Tibial nerve (tissue), 4 donors: Measurements from ENCODE around the gene JTB. TPM values are rescaled to one million over a fixed set of nuclear protein-coding genes. Genes with fewer than 3 reads are reported as not detected.
A peak's percentile ranks its signal among the peaks of the same experiment; 100 is the strongest.

ENCODE experiments used
- DNase-seq, 2 donors: peaks; one replicate each; pipeline ENCODE4 v3.0.0-alpha.2; 2019; ENCODE audit warnings: low spot score in 2 of 2
- H3K27ac ChIP-seq, 4 donors: fragments of 200-600 bp; sonication (generic) in 3 of 4; one replicate each; pipeline ENCODE4 v1.5.1; 2017 to 2019; ENCODE audit warnings: mild to moderate bottlenecking in 1 of 4
- H3K27me3 ChIP-seq, 2 donors: fragments of 200-600 bp; sonication (generic) in 1 of 2; one replicate each; pipeline versions ENCODE4 v1.5.1 to v1.6.0; 2017 to 2019
- H3K36me3 ChIP-seq, 3 donors: fragments of 200-600 bp; sonication (generic); one replicate each; pipeline ENCODE4 v1.5.1; 2018 to 2019
- H3K4me1 ChIP-seq, 4 donors: fragments of 200-600 bp; sonication (generic) in 3 of 4; one replicate each; pipeline ENCODE4 v1.5.1; 2017 to 2019
- H3K4me3 ChIP-seq, 4 donors: fragments of 200-600 bp; sonication (generic) in 3 of 4; one replicate each; pipeline ENCODE4 v1.5.1; 2017 to 2019; ENCODE audit warnings: mild to moderate bottlenecking in 1 of 4, moderate library complexity in 1 of 4
- H3K9me3 ChIP-seq, 4 donors: fragments of 200-600 bp; sonication (generic) in 3 of 4; one replicate each; pipeline ENCODE4 v1.5.1; 2017 to 2019
- CTCF ChIP-seq, 5 experiments: fragments of 200-600 bp in 3 of 5; fragments of 450-650 bp in 2 of 5; sonication (generic) in 3 of 5; IDR thresholded peaks; one replicate each; pipeline ENCODE4 v1.5.1; 2016 to 2019; ENCODE audit warnings: antibody characterized with exemption in 5 of 5, mild to moderate bottlenecking in 3 of 5, moderate library complexity in 2 of 5
- EP300 ChIP-seq, 2 donors: sonication (generic); formaldehyde crosslinking; IDR thresholded peaks; one replicate each; pipeline ENCODE4 v1.6.1; 2017; ENCODE audit warnings: antibody characterized with exemption in 2 of 2, mild to moderate bottlenecking in 1 of 2
- POLR2A ChIP-seq, 2 donors: fragments of 450-650 bp; IDR thresholded peaks; one replicate each; pipeline ENCODE4 v1.6.1; 2017; ENCODE audit warnings: antibody characterized with exemption in 2 of 2, mild to moderate bottlenecking in 2 of 2, moderate library complexity in 2 of 2
- WGBS, 2 donors: methylation state at CpG; one replicate each; pipeline ENCODE4 v1.1.5; 2018; 5-methylcytosine and 5-hydroxymethylcytosine counted together
- total RNA-seq, 4 donors: library from RNA; depleted of rRNA; stranded (reverse); fragments of >200 nt; gene quantifications; one replicate each; pipeline ENCODE4 v1.1.0, GENCODE V29; 2016

JTB gene
- total RNA-seq, 4 donors from 2014 or later = 149 to 289 (median 241) TPM

- Histone ChIP-seq H3K27ac (peak overlapping the region; percentile 71 to 96 (median 92)), H3K27me3 (no peaks in the 10 kb centered on the region), H3K36me3 (peaks cover 0 to 26% (median 0%) of the 10 kb centered on the region in 3 donors), H3K4me3 (peak overlapping the region; percentile 62 to 86 (median 64)), H3K4me1 (peaks cover 0 to 76% (median 38%) of the 10 kb centered on the region in 4 donors), H3K9me3 (no peaks in the 10 kb centered on the region)
- TF ChIP-seq EP300 (IDR thresholded peaks at IDR 0.05) (no peak), CTCF (IDR thresholded peaks at IDR 0.05) (no peak), POLR2A (IDR thresholded peaks at IDR 0.05) (no peak)
- DNase-seq = no peak
- 1% methylated on average over 22 of the region's 22 CpGs for WGBS, 2 donors
These were observed 13.6 kb downstream of the JTB start for GRCh38 chr1:153963850-153964331.

GRCh38 chr1:153963030-153963849 lies 14.2 kb downstream of the JTB start, which contains the start of gene SLC39A1:
TSS of gene SLC39A1 (minus strand) at chr1:153963537. CDS start at chr1:153962715, 822 bp downstream.
- H3K4me3 ChIP-seq = peak within 1 kb of the TSS; percentile 62 to 86 (median 64)
- no peaks in the 10 kb centered on the region for H3K9me3 ChIP-seq
- WGBS, 2 donors = 0 to 1% methylated on average over 39 to 53 of the region's 54 CpGs
- peaks cover 0 to 72% (median 34%) of the 10 kb centered on the region in 4 donors for H3K4me1 ChIP-seq
- no peaks in the 10 kb centered on the region for H3K27me3 ChIP-seq
- peaks cover 0 to 26% (median 0%) of the 10 kb centered on the region in 3 donors for H3K36me3 ChIP-seq
- TF ChIP-seq POLR2A (IDR thresholded peaks at IDR 0.05) = peak; percentile 65 to 76
- TF ChIP-seq EP300 (IDR thresholded peaks at IDR 0.05) = peak; percentile 67 to 89
- peak in 1 of 5 experiments; percentile 13 for TF ChIP-seq CTCF (IDR thresholded peaks at IDR 0.05)
- peak; percentile 100 for DNase-seq
- H3K27ac ChIP-seq = peak within 1 kb of the TSS; percentile 71 to 96 (median 92)

- WGBS, 2 donors = 42 to 48% methylated on average over 15 to 16 of the region's 16 CpGs
- no peaks in the 10 kb centered on the region for H3K27me3 ChIP-seq
- peak in 1 of 2 donors; percentile 26 for DNase-seq
- TF ChIP-seq CTCF (IDR thresholded peaks at IDR 0.05) (no peak), EP300 (IDR thresholded peaks at IDR 0.05) (no peak), POLR2A (IDR thresholded peaks at IDR 0.05) (no peak)
- peaks cover 0 to 26% (median 0%) of the 10 kb centered on the region in 3 donors for H3K36me3 ChIP-seq
- peaks cover 0 to 72% (median 35%) of the 10 kb centered on the region in 4 donors for H3K4me1 ChIP-seq
- H3K9me3 ChIP-seq = no peaks in the 10 kb centered on the region
- peak overlapping the region; percentile 62 to 86 (median 64) for H3K4me3 ChIP-seq
- peak overlapping the region; percentile 71 to 96 (median 92) for H3K27ac ChIP-seq
These were observed 15.1 kb downstream of the JTB start for GRCh38 chr1:153962088-153963029.

GRCh38 chr1:153961421-153961820 lies 16.1 kb downstream of the JTB start:
- WGBS, 2 donors = 60 to 69% methylated on average over 4 of the region's 4 CpGs
- no peaks in the 10 kb centered on the region for H3K9me3 ChIP-seq
- peak overlapping the region in 3 of 4 donors; percentile 90 to 96 (median 94) for H3K27ac ChIP-seq
- H3K27me3 ChIP-seq = no peaks in the 10 kb centered on the region
- peak overlapping the region in 1 of 4 donors; percentile 66 for H3K4me3 ChIP-seq
- peaks cover 0 to 26% (median 0%) of the 10 kb centered on the region in 3 donors for H3K36me3 ChIP-seq
- DNase-seq = no peak
- peaks cover 0 to 76% (median 38%) of the 10 kb centered on the region in 4 donors for H3K4me1 ChIP-seq
- TF ChIP-seq EP300 (IDR thresholded peaks at IDR 0.05) (no peak), POLR2A (IDR thresholded peaks at IDR 0.05) (no peak), CTCF (IDR thresholded peaks at IDR 0.05) (no peak)
